RWPE1 (cell line): ENCODE data around the gene CLMN.
"Not testable (repeated sequence)": the region's sequence is repeated elsewhere in the genome, so short reads cannot be mapped to it uniquely, and the experiment has no call there.

Experiments used
- CTCF ChIA-PET: fragments of 350-600 bp; sonication (Branson Sonifier 250); formaldehyde crosslinking; extraction: SDS; loops from one replicate; lab custom pipeline; 2021; lab: Yijun Ruan, JAX
- POLR2A ChIA-PET: fragments of 400-600 bp; formaldehyde crosslinking; extraction: SDS; loops from one replicate; lab custom pipeline; 2020; ENCODE audit warnings: antibody characterized with exemption; ENCODE audit not compliant: low non-redundant PET; lab: Yijun Ruan, JAX
- DNase-seq: peaks from one replicate; pipeline ENCODE4 v3.0.0; 2012; ENCODE audit warnings: low spot score
- H3K27ac ChIP-seq: fragments of 450-650 bp; 2 replicates; pipeline ENCODE4 v1.5.1; 2017
- TF ChIP-seq, protein P1 (sequence below): fragments of 450-650 bp; conservative IDR thresholded peaks from 2 replicates; pipeline ENCODE4 v1.5.1; 2017; ENCODE audit warnings: low read depth, mild to moderate bottlenecking

The CLMN gene

DNA sequence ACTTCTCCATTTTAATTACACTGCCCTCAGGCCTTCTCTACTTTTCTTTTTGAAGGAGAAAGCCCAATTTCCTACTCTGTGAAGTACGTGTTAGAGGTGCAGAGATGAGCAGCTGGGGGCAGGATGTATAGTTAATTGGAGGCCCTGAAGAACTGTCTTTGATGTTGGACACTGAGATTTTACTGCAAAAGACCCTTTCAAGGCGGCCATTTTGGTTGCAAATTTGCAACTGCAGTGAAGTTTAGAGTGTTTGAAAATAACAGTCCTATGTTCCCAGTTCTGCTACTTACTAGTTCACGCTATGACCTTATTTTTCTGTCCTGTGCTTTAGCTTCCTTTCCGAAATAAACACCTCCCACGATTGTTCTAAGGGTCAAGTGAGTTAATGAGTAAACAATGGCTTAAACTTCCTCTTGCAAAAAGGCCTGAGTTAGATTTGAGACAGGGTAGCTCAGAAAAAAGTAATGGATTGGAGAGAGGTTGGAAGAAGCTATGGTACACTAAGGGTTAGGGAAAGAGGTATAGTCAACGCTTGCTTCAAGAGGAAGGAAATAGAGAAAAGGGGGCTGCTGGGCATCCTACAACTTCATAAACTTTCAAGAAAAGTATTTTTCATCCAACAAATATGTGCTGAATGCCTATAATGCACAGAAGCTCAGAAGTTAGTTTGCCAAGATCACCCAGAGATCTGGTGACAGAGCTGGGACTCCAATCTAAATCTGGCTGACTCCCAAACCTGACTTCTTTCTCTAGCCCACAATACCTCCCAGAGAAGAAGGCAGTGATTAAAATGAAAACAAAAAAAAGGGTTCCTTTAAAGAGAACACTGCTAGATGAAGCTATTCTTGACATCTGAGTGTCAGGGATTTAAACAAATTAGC, 135.9 kb downstream of the CLMN start:
- POLR2A ChIA-PET = interaction anchor here (0.5 kb wide), 1 partner anchor 484 kb away, joined by 3 read pairs; no protein-coding TSS in a partner anchor
- TF ChIP-seq, protein P1, sequence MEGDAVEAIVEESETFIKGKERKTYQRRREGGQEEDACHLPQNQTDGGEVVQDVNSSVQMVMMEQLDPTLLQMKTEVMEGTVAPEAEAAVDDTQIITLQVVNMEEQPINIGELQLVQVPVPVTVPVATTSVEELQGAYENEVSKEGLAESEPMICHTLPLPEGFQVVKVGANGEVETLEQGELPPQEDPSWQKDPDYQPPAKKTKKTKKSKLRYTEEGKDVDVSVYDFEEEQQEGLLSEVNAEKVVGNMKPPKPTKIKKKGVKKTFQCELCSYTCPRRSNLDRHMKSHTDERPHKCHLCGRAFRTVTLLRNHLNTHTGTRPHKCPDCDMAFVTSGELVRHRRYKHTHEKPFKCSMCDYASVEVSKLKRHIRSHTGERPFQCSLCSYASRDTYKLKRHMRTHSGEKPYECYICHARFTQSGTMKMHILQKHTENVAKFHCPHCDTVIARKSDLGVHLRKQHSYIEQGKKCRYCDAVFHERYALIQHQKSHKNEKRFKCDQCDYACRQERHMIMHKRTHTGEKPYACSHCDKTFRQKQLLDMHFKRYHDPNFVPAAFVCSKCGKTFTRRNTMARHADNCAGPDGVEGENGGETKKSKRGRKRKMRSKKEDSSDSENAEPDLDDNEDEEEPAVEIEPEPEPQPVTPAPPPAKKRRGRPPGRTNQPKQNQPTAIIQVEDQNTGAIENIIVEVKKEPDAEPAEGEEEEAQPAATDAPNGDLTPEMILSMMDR = no peak
- H3K27ac ChIP-seq = no peak overlapping the region
- no peak for DNase-seq
- CTCF ChIA-PET = interaction anchor here (0.6 kb wide), 2 partner anchors 138 to 276 kb away, joined by 3 to 4 read pairs; no protein-coding TSS in a partner anchor

DNA sequence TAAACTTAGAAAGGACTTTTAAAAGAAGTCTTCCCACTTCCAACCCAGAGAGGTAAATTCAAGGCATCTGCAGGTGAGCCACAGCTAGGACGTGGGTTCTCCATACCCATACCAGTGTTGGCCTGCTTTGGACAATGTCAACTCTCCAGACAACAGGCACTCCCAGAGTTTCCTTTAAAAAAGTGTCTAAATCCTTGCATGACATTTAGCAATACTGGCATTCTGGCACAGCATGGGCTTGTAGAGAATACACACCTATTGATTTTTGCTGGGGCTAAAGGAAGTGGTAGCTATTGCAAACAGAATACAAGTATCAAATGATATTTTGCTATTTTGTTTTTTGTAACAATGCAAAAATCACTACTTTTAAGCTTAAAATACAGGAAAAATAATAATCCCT, 136.6 kb downstream of the CLMN start:
- CTCF ChIA-PET = interaction anchor here (0.6 kb wide), 1 partner anchor 1764 kb away, joined by 3 read pairs; no protein-coding TSS in a partner anchor
- no peak for DNase-seq
- POLR2A ChIA-PET = no interaction called here
- TF ChIP-seq, protein P1 = no peak
- no peak overlapping the region for H3K27ac ChIP-seq

DNA sequence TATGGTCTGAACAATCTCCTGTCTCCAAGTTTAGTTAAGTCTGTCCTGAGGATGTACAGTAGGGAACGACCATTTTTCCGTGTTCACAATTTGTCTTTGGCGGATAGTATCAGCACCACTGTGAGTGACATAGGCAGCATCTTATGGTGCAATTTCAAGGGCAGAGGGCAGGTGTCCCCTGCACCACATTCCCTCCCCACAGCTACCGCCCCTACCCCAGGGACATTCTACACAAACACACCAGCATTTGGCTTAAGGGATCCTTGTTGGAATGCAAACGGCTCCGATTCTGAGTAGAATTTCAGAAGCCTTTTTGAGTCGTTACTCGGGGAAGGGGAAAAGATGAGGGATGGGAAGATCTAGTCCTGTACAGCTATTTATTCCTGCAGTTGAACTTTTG, 137.3 kb downstream of the CLMN start:
- no peak for DNase-seq
- TF ChIP-seq, protein P1 = no peak
- H3K27ac ChIP-seq = no peak overlapping the region
- ChIA-PET CTCF (no interaction called here), POLR2A (no interaction called here)

DNA sequence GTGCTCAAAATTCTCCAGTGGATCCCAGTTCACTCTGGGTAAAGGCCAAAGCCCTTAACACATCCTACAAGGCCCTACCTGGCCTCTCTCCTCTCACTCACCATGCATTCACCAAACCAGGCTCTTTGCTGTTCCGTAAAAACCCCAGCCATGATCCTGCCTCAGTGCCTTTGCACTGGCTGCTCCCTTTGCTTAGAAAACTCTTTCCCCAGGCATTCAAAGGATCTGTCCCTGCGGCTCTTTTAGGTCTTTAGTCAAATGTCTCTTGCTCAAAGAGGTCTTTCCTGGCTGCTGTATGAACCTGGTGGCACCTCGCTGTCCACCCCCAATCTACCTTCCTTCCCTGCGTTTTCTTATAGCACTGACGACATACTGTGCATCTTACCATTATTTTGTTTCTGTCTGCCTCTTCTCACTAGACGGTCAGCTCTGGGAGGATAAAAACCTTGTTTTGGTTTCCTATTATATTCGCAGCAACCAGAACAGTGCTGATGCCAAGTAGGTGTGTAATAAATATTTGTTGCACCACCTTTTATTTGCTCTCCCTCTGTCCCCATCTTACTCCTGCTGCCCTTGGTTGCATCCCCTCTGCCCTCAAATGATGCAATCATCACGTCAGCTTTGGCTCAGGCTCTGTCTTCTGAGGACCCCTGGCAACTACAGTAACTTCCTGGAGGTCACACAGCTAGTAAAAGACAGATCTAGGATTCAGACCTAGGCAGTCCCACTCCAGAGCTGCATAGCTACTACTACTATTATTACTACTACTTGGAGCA, 138.6 kb downstream of the CLMN start:
- POLR2A ChIA-PET = no interaction called here
- TF ChIP-seq, protein P1 = no peak
- DNase-seq = no peak
- H3K27ac ChIP-seq = no peak overlapping the region
- CTCF ChIA-PET = interaction anchor here (0.6 kb wide), 1 partner anchor 458 kb away, joined by 4 read pairs; no protein-coding TSS in a partner anchor

DNA sequence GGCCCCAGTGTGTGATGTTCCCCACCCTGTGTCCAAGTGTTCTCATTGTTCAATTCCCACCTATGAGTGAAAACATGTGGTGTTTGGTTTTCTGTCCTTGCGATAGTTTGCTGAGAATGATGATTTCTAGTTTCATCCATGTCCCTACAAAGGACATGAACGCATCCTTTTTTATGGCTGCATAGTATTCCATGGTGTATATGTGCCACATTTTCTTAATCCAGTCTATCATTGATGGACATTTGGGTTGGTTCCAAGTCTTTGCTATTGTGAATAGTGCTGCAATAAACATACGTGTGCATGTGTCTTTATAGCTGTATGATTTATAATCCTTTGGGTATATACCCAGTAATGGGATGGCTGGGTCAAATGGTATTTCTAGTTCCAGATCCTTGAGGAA, 144.0 kb downstream of the CLMN start:
- DNase-seq, POLR2A ChIA-PET, H3K27ac ChIP-seq, CTCF ChIA-PET: not testable (repeated sequence)

DNA sequence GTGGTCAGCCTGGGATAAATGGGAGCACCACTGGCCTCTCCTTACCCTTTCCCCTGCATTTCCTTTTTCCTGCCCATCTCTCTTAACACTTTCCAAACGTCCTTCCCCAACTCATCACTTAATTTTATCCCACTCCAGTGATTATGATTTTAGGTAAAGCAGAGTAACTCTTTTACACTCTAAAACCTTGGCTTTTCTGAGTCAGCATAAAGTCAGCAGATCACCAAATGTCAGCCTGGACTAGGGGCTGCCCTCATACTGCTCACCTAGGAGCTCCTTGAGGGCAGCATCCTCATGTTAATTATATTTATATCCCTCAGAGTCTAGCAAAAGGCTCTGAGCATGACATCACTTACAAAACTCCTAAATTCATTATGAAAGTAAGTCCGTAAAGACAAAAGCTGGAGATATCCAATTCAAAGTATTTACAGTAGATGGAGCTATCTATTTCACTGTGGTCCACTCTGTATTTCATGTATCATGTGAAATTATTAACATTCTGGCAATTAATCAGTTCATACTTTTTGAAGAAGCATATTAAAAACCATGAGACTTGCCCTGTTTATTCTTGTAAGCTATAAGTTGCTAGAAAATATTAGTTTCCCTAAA, 145.4 kb downstream of the CLMN start:
- DNase-seq = no peak
- no peak overlapping the region for H3K27ac ChIP-seq
- CTCF ChIA-PET = interaction anchor here (0.6 to 0.9 kb wide), 4 partner anchors 12 to 258 kb away, joined by 3 to 5 read pairs (median 3); no protein-coding TSS in a partner anchor
- POLR2A ChIA-PET = no interaction called here
- TF ChIP-seq, protein P1 = 0 out of 2 replicates have a peak, but pooled peaks have one; percentile 20
